Rectal smooth muscle tissue (tissue), 1 donor: ENCODE data around the gene SPANXB1.
"Not testable (repeated sequence)": the region's sequence is repeated elsewhere in the genome, so short reads cannot be mapped to it uniquely, and the experiment has no call there.

Experiments
- H3K27ac ChIP-seq: one replicate; pipeline ENCODE4 v1.7.0; 2013; ENCODE audit warnings: low read depth, low read length, inconsistent platforms
- H3K27me3 ChIP-seq: one replicate; pipeline ENCODE4 v1.7.0; 2013; ENCODE audit warnings: low read length; ENCODE audit not compliant: control insufficient read depth, insufficient read depth
- H3K36me3 ChIP-seq: one replicate; pipeline ENCODE4 v1.7.0; 2013; ENCODE audit warnings: low read length; ENCODE audit not compliant: control insufficient read depth, insufficient read depth
- H3K4me1 ChIP-seq: one replicate; pipeline ENCODE4 v1.7.0; 2013; ENCODE audit warnings: low read length; ENCODE audit not compliant: control insufficient read depth, insufficient read depth
- H3K4me3 ChIP-seq: one replicate; pipeline ENCODE4 v1.7.0; 2013; ENCODE audit warnings: low read length
- H3K9ac ChIP-seq: one replicate; pipeline ENCODE4 v1.7.0; 2013; ENCODE audit warnings: low read length

The SPANXB1 gene

GRCh38 chrX:141002568-141002967 lies at the start of gene SPANXB1:
TSS of gene SPANXB1 (plus strand) at chrX:141002594. CDS start at chrX:141002694, 100 bp downstream.
- H3K27ac ChIP-seq, H3K9ac ChIP-seq: not testable (repeated sequence)

GRCh38 chrX:140967036-140967435 lies 35.4 kb upstream of the SPANXB1 start:
- no peak overlapping the region for H3K9ac ChIP-seq

More at GRCh38 chrX:141002568-141002967, at the start of gene SPANXB1:
- H3K4me1 ChIP-seq, H3K4me3 ChIP-seq, H3K36me3 ChIP-seq, H3K27me3 ChIP-seq: not testable (repeated sequence)

GRCh38 chrX:140971099-140971795 lies 31.1 kb upstream of the SPANXB1 start:
- Histone ChIP-seq H3K27me3 (no peaks in the 10 kb centered on the region), H3K4me1 (no peaks in the 10 kb centered on the region), H3K36me3 (no peaks in the 10 kb centered on the region), H3K9ac (no peak overlapping the region), H3K27ac (no peak overlapping the region), H3K4me3 (no peak overlapping the region)

More at GRCh38 chrX:140967036-140967435, 35.4 kb upstream of the SPANXB1 start:
- no peaks in the 10 kb centered on the region for H3K27me3 ChIP-seq
- H3K4me1 ChIP-seq, result no peaks in the 10 kb centered on the region
- no peak overlapping the region for H3K4me3 ChIP-seq
- no peaks in the 10 kb centered on the region for H3K36me3 ChIP-seq
- H3K27ac ChIP-seq, result no peak overlapping the region

- Histone ChIP-seq H3K27ac (no peak overlapping the region), H3K4me3 (no peak overlapping the region), H3K27me3 (no peaks in the 10 kb centered on the region), H3K4me1 (no peaks in the 10 kb centered on the region), H3K9ac (no peak overlapping the region), H3K36me3 (no peaks in the 10 kb centered on the region)
Measured at GRCh38 chrX:140975472-140975871, 26.9 kb upstream of the SPANXB1 start.

GRCh38 chrX:140980271-140980670 lies 22.1 kb upstream of the SPANXB1 start:
- no peaks in the 10 kb centered on the region for H3K4me1 ChIP-seq
- no peaks in the 10 kb centered on the region for H3K27me3 ChIP-seq
- H3K36me3 ChIP-seq, result no peaks in the 10 kb centered on the region

GRCh38 chrX:140983730-140984129 lies 18.7 kb upstream of the SPANXB1 start:
- no peaks in the 10 kb centered on the region for H3K27me3 ChIP-seq
- no peaks in the 10 kb centered on the region for H3K36me3 ChIP-seq
- no peak overlapping the region for H3K27ac ChIP-seq

More at GRCh38 chrX:140980271-140980670, 22.1 kb upstream of the SPANXB1 start:
- H3K27ac ChIP-seq, result no peak overlapping the region
- H3K4me3 ChIP-seq, result no peak overlapping the region
- H3K9ac ChIP-seq, result no peak overlapping the region

GRCh38 chrX:141005243-141005642 lies 2.8 kb downstream of the SPANXB1 start:
- H3K4me3 ChIP-seq, H3K36me3 ChIP-seq, H3K27ac ChIP-seq, H3K4me1 ChIP-seq, H3K9ac ChIP-seq, H3K27me3 ChIP-seq: not testable (repeated sequence)

More at GRCh38 chrX:140983730-140984129, 18.7 kb upstream of the SPANXB1 start:
- Histone ChIP-seq H3K9ac (no peak overlapping the region), H3K4me3 (no peak overlapping the region), H3K4me1 (no peaks in the 10 kb centered on the region)

GRCh38 chrX:141044246-141044645 lies 41.9 kb downstream of the SPANXB1 start:
- not testable (repeated sequence) for H3K4me1 ChIP-seq, H3K4me3 ChIP-seq, H3K27me3 ChIP-seq, H3K36me3 ChIP-seq, H3K9ac ChIP-seq, H3K27ac ChIP-seq

- H3K27ac ChIP-seq, H3K9ac ChIP-seq, H3K4me3 ChIP-seq, H3K4me1 ChIP-seq, H3K27me3 ChIP-seq, H3K36me3 ChIP-seq: not testable (repeated sequence)
Measured at GRCh38 chrX:141049878-141050277, 47.5 kb downstream of the SPANXB1 start.

GRCh38 chrX:141052098-141052497 lies 49.7 kb downstream of the SPANXB1 start:
- not testable (repeated sequence) for H3K4me3 ChIP-seq, H3K36me3 ChIP-seq, H3K9ac ChIP-seq, H3K27me3 ChIP-seq, H3K4me1 ChIP-seq, H3K27ac ChIP-seq
